Endothelial cell of umbilical vein (primary cell): ENCODE results near the gene PRAMEF18. TPM values are rescaled to one million over a fixed set of nuclear protein-coding genes. Genes with fewer than 3 reads are reported as not detected.
"Not testable (repeated sequence)": the region's sequence is repeated elsewhere in the genome, so short reads cannot be mapped to it uniquely, and the experiment has no call there.

Experiments used
- BruUV-seq: library from RNA; stranded (reverse); fragments of 400-500 nt; replicated peaks from 2 replicates; lab custom pipeline; 2021; lab: Mats Ljungman, UMichigan
- CTCF ChIA-PET: fragments of 300-600, 350-600 bp; sonication (Branson Sonifier 250); formaldehyde crosslinking; loops from one replicate; lab custom pipeline; 2021; ENCODE audit warnings: antibody characterized with exemption, inconsistent platforms; lab: Charles Lee
- POLR2A ChIA-PET: fragments of 300-600, 350-600 bp; sonication (Branson Sonifier 250); formaldehyde crosslinking; loops from one replicate; lab custom pipeline; 2021; ENCODE audit warnings: antibody characterized with exemption, inconsistent platforms; lab: Charles Lee
- DNase-seq: peaks from one replicate; pipeline ENCODE4 v3.0.0-alpha.2; 2011; ENCODE audit warnings: low read depth, low spot score
- FAIRE-seq: peaks from 2 replicates; lab custom pipeline; 2011; peaks lifted over from hg19 to GRCh38; lab: Jason Lieb, UNC
- H2AFZ ChIP-seq: 2 replicates; pipeline ENCODE4 v1.6.0; 2012; ENCODE audit warnings: low read depth, low read length, control low read depth, inconsistent platforms
- H3K27ac ChIP-seq: 2 replicates; pipeline ENCODE4 v1.5.1; 2011; ENCODE audit warnings: low read depth, mild to moderate bottlenecking, control low read depth, low read length, moderate library complexity; ENCODE audit not compliant: insufficient read depth
- H3K27me3 ChIP-seq, 2 experiments: 2 replicates each; pipeline versions ENCODE4 v1.6.0 to v1.6.1; 2011; ENCODE audit warnings: low read length in 2 of 2, mixed read lengths in 1 of 2; ENCODE audit not compliant: control insufficient read depth in 2 of 2, insufficient read depth in 2 of 2
- H3K36me3 ChIP-seq, 2 experiments: 2 replicates in 1 of 2; 3 replicates in 1 of 2; pipeline ENCODE4 v1.5.1; 2011; ENCODE audit warnings: low read length in 2 of 2, mild to moderate bottlenecking in 1 of 2, moderate library complexity in 1 of 2; ENCODE audit not compliant: control insufficient read depth in 2 of 2, insufficient read depth in 2 of 2; ENCODE audit errors: extremely low read depth in 1 of 2
- H3K4me1 ChIP-seq: 3 replicates; pipeline ENCODE4 v1.5.1; 2011; ENCODE audit warnings: mild to moderate bottlenecking, low read length; ENCODE audit not compliant: control insufficient read depth, insufficient read depth; ENCODE audit errors: extremely low read depth
- H3K4me2 ChIP-seq: 2 replicates; pipeline ENCODE4 v1.6.1; 2011; ENCODE audit warnings: low read length, control low read depth, mixed read lengths; ENCODE audit not compliant: insufficient read depth
- H3K4me3 ChIP-seq, 3 experiments: fragments of 200-600 bp in 1 of 3; sonication (generic), shearing (Covaris generic) in 1 of 3; replicated peaks in 1 of 3; 2 replicates each; pipeline ENCODE4 v1.5.1; 2011 to 2016; ENCODE audit warnings: control low read depth in 3 of 3, low read length in 3 of 3, mild to moderate bottlenecking in 2 of 3, inconsistent platforms in 1 of 3, low read depth in 1 of 3, moderate library complexity in 1 of 3; ENCODE audit not compliant: insufficient read depth in 1 of 3
- H3K79me2 ChIP-seq: 2 replicates; pipeline ENCODE4 v1.6.0; 2012; ENCODE audit warnings: low read length, inconsistent platforms; ENCODE audit not compliant: control insufficient read depth, insufficient read depth
- H3K9ac ChIP-seq: replicated peaks from 2 replicates; pipeline ENCODE3; 2011; ENCODE audit warnings: low read length, control low read depth; ENCODE audit not compliant: insufficient read depth; ENCODE audit errors: extremely low read depth
- H3K9me1 ChIP-seq: replicated peaks from 3 replicates; pipeline ENCODE4 v1.6.0; 2011; ENCODE audit warnings: mild to moderate bottlenecking, low read length; ENCODE audit not compliant: control insufficient read depth, insufficient read depth; ENCODE audit errors: extremely low read depth
- H3K9me3 ChIP-seq: replicated peaks from 2 replicates; pipeline ENCODE4 v1.5.1; 2012; ENCODE audit warnings: low read length, inconsistent platforms; ENCODE audit not compliant: control insufficient read depth, insufficient read depth
- H4K20me1 ChIP-seq: replicated peaks from 2 replicates; pipeline ENCODE3; 2011; ENCODE audit warnings: mild to moderate bottlenecking, low read length; ENCODE audit not compliant: control insufficient read depth, insufficient read depth; ENCODE audit errors: extremely low read depth
- CTCF ChIP-seq, 2 donors: IDR thresholded peaks; 1 replicate in 1 of 2; 2 replicates in 1 of 2; pipeline ENCODE4 v1.5.1; 2011; ENCODE audit warnings: low read length in 2 of 2, mild to moderate bottlenecking in 2 of 2, moderate library complexity in 2 of 2, control low read depth in 1 of 2, inconsistent platforms in 1 of 2, low read depth in 1 of 2; ENCODE audit not compliant: insufficient read depth in 1 of 2; ENCODE audit errors: extremely low read depth in 1 of 2
- EZH2 ChIP-seq: IDR thresholded peaks from 2 replicates; pipeline ENCODE4 v1.6.1; 2012; ENCODE audit warnings: borderline replicate concordance, low read depth, mild to moderate bottlenecking, moderate library complexity, low read length, inconsistent platforms; ENCODE audit not compliant: severe bottlenecking
- FOS ChIP-seq: IDR thresholded peaks from 2 replicates; pipeline ENCODE4 v1.6.1; 2011; ENCODE audit warnings: mild to moderate bottlenecking, low read length, moderate library complexity, borderline replicate concordance; ENCODE audit not compliant: insufficient read depth
- GATA2 ChIP-seq: IDR thresholded peaks from 2 replicates; pipeline ENCODE4 v1.7.0; 2011; ENCODE audit warnings: low read depth, mild to moderate bottlenecking, moderate library complexity, mixed read lengths, low read length; ENCODE audit not compliant: insufficient read length, insufficient read depth
- JUN ChIP-seq: IDR thresholded peaks from 2 replicates; pipeline ENCODE4 v1.6.1; 2011; ENCODE audit warnings: borderline replicate concordance, low read depth; ENCODE audit not compliant: insufficient read length, insufficient read depth
- MYC ChIP-seq: IDR thresholded peaks from one replicate; pipeline ENCODE4 v1.6.1; 2011; ENCODE audit warnings: mild to moderate bottlenecking, low read depth, low read length
- POLR2AphosphoS5 ChIP-seq: IDR thresholded peaks from 2 replicates; pipeline ENCODE4 v1.6.1; 2012; ENCODE audit warnings: low read depth, mild to moderate bottlenecking, control low read depth, low read length, moderate library complexity; ENCODE audit not compliant: insufficient read depth
- dilution Hi-C: fragments of 300-500 bp; cut with MboI; formaldehyde crosslinking; loops from one replicate; pipeline ENCODE4 v1.15.0; 2019; ENCODE audit warnings: low sequenced_read_pairs; ENCODE audit not compliant: extremely low pct_ligation_motif_present
- intact Hi-C: fragments of 100-400 bp; cut with micrococcal nuclease; formaldehyde crosslinking; loops from one replicate; pipeline ENCODE4 v1.10.0; 2022
- polyA plus RNA-seq, 4 experiments: library from polyadenylated mRNA; depleted of rRNA in 3 of 4; stranded (reverse) in 3 of 4; unstranded in 1 of 4; fragments of >200 nt; gene quantifications; 2 replicates each; pipeline versions ENCODE4 v1.2.1 to v1.2.3, GENCODE V29; 2011 to 2012; ENCODE audit warnings: missing spikeins in 1 of 4
- total RNA-seq: library from RNA; stranded (reverse); gene quantifications from 2 replicates; pipeline ENCODE4 v1.2.3, GENCODE V29; 2021
- TF ChIP-seq, protein P1 (sequence below): IDR thresholded peaks from 2 replicates; pipeline ENCODE4 v1.6.1; 2011; ENCODE audit not compliant: insufficient read depth, insufficient read length

PRAMEF18 gene
- total and polyA plus RNA-seq, 2 donors (not counting 3 experiments of a cell fraction or from before 2014, with no cell fraction given) = not detected

DNA sequence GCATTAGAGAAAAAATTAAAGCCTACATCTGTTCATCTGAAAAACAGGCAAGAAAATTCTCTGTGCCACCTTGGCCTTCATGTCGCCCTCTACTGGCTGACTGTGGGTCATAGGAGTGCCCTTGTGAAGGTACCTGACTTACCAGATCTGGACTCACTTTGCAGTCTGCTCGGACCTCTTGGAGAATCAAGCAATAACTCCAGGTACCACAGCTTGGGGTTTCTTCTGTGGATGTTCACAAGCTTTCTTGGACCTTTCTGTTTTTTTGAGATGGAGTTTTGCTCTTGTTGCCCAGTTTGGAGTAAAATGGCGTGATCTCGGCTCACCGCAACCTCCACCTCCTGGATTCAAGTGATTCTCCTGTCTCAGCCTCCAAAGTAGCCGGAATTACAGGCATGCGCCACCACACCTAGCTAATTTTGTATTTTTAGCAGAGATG, 2.4 kb upstream of the PRAMEF18 start:
- no peaks in the 10 kb centered on the region for H3K4me1 ChIP-seq
- H3K4me3 ChIP-seq = no peak overlapping the region
- dilution Hi-C loops = no loop called here
- POLR2A ChIA-PET = no interaction called here
- H3K27me3 ChIP-seq = no peaks in the 10 kb centered on the region
- CTCF ChIA-PET = no interaction called here
- no peaks in the 10 kb centered on the region for H3K9me1 ChIP-seq
- H3K27ac ChIP-seq = no peak overlapping the region
- H3K4me2 ChIP-seq = no peak overlapping the region
- intact Hi-C loops = no loop called here
- BruUV-seq = no TSS peak
- no peaks in the 10 kb centered on the region for H3K36me3 ChIP-seq
- DNase-seq (no peak), FAIRE-seq (no peak)
- no peak for TF ChIP-seq POLR2AphosphoS5
- TF ChIP-seq MYC = no peak
- TF ChIP-seq FOS = no peak
- TF ChIP-seq, protein P1, sequence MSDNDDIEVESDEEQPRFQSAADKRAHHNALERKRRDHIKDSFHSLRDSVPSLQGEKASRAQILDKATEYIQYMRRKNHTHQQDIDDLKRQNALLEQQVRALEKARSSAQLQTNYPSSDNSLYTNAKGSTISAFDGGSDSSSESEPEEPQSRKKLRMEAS = no peak
- no peak for TF ChIP-seq EZH2
- no peak for TF ChIP-seq GATA2
- TF ChIP-seq CTCF (IDR thresholded peaks at IDR 0.05; ENCODE audit: extremely low read depth in 1 of 2, insufficient read depth in 1 of 2, low read depth in 1 of 2, low read length in 2 of 2) = no peak
- no peak for TF ChIP-seq JUN
- H2AFZ ChIP-seq = no peak overlapping the region
- no peak overlapping the region for H3K9ac ChIP-seq
- H4K20me1 ChIP-seq = no peaks in the 10 kb centered on the region
- peaks cover 2% of the 10 kb centered on the region for H3K9me3 ChIP-seq
- H3K79me2 ChIP-seq = no peaks in the 10 kb centered on the region

DNA sequence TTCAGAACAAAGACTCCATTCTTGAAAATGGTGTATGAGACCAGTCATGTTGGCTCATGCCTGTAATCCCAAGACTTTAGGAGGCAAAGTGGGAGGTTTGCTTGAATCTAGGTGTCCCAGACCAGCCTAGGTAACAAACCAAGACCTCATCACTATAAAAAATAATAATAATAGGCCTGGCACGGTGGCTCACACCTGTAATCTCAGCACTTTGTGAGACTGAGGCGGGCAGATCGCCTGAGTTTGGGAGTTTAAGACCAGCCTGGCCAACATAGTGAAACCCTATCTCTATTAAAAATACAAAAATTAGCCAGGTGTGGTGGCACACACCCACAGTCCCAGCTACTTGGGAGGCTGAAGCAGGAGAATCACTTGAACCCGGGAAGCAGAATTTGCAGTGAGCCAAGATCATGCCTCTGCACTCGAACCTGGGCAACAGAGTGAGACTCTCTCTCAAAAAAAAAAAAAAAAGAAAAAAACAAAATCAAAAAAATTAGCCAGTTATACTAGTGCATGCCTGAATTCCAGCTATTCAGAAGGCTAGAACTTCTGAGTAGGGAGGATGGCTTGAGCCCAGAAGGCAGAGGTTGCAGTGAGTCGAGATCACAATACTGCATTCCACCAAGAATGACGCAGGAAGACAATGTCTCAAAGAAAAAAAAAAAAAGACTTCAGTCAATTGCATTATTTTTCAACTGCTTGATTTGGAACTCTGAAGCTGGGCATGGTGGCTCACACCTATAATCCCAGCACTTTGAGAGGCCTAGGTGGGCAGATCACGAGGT, 1.5 kb upstream of the PRAMEF18 start:
- H3K27me3 ChIP-seq, H3K4me3 ChIP-seq, H3K9me3 ChIP-seq, H3K27ac ChIP-seq, H3K9ac ChIP-seq, intact Hi-C loops, H3K79me2 ChIP-seq, POLR2A ChIA-PET, H3K9me1 ChIP-seq, BruUV-seq, H4K20me1 ChIP-seq, FAIRE-seq, H3K36me3 ChIP-seq, H3K4me2 ChIP-seq, H2AFZ ChIP-seq, H3K4me1 ChIP-seq, CTCF ChIA-PET, DNase-seq, dilution Hi-C loops: not testable (repeated sequence)
